Memory B cell (primary cell): Measurements from ENCODE around the gene SMTNL2.
A peak's percentile ranks its signal among the peaks of the same experiment; 100 is the strongest.
"Not testable (repeated sequence)": the region's sequence is repeated elsewhere in the genome, so short reads cannot be mapped to it uniquely, and the experiment has no call there.

Source experiments
- ATAC-seq: fragments of 150-1000 bp; cut with Tn5 transposase; 2 replicates; pipeline ENCODE4 v1.10.0; 2021; ENCODE audit warnings: low read depth, mild to moderate bottlenecking, moderate library complexity
- DNase-seq, 2 donors: peaks; one replicate each; pipeline ENCODE4 v3.0.0; 2022; ENCODE audit warnings: low spot score in 2 of 2
- H3K27ac Mint-ChIP-seq: one replicate; pipeline ENCODE4 v1.8.0; 2022; ENCODE audit warnings: mild to moderate bottlenecking, moderate library complexity, mixed read lengths
- H3K27me3 Mint-ChIP-seq: one replicate; pipeline ENCODE4 v1.8.0; 2022; ENCODE audit warnings: mixed read lengths
- H3K36me3 Mint-ChIP-seq: one replicate; pipeline ENCODE4 v1.8.0; 2022; ENCODE audit warnings: mild to moderate bottlenecking, mixed read lengths
- H3K4me1 Mint-ChIP-seq: one replicate; pipeline ENCODE4 v1.8.0; 2022; ENCODE audit warnings: mixed read lengths
- H3K4me3 Mint-ChIP-seq: one replicate; pipeline ENCODE4 v1.8.0; 2022; ENCODE audit warnings: mild to moderate bottlenecking, moderate library complexity, mixed read lengths
- H3K9me3 Mint-ChIP-seq: one replicate; pipeline ENCODE4 v1.8.0; 2022; ENCODE audit warnings: mixed read lengths

The SMTNL2 gene

DNA sequence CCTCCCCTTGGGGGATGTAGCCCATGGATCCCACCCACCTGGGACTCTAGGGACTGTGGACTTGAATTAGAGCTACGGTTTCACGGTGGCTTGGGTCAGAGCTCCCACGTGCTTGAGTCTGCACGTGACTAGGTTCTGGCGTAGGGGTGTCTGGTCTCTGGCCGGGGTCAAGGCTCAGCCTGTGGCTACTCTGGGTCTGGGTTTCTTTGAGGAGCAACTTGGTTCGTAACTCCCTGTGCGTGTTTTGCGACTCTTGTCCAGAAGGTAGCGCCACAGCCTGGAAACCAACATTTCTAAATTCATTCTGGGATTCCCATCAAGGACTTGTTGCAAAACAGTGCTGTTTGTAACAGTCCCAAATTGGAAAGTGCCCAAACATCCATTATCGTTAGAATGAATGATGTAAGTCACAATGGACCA, 23.5 kb upstream of the SMTNL2 start:
- no peaks in the 10 kb centered on the region for H3K36me3 Mint-ChIP-seq
- H3K4me1 Mint-ChIP-seq: peaks cover 22% of the 10 kb centered on the region
- H3K4me3 Mint-ChIP-seq: no peak overlapping the region
- H3K27me3 Mint-ChIP-seq: peaks cover 2% of the 10 kb centered on the region
- H3K27ac Mint-ChIP-seq: no peak overlapping the region
- ATAC-seq (no peak), DNase-seq (no peak)
- H3K9me3 Mint-ChIP-seq: no peaks in the 10 kb centered on the region

DNA sequence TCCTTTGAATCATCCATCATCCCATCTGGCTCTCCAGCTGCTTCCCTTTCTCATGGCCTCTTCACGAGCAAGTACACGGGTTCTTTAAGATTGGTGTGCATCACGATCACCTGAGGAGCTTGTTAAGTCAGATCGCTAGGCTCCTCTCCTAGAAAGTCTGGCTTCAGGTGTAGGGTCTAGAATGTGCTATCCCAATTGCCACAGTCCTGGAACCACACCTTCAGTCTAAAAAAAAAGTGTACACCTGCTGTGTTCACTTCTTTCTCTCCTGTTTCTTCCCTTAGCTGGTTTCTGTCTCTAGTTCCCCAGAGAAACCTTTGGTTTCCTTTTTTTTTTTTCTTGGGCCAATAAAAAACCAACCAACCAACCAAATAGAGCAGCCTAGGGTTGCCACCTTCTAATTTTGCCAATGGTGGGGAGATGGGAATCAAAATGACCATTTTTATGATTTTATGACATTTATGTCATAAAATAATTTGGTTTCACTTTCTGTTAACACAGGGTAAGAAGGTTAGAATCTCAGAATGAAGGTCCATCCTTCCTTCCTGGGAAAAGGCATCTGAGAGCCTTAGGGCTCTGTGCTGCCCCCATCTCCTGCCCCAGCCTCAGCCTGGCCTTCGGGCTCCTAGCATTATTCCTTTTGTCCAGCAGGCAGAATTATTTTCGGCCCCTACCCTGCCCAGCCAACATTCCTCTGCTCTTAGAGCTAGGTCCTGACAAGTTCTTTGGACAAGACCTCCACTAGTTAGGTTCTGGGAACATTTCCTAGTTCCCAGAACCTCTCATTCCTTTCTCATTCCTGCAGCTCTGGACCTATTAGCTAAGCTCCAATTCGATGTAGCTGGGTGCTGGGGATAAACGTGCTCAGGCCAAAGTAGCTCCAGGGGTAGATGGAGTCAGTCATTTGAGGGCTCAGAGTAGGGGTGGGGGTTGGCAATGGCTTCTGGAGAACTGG, 22.0 kb upstream of the SMTNL2 start:
- Mint-ChIP-seq H3K36me3 (no peaks in the 10 kb centered on the region), H3K4me3 (peak overlapping the region; percentile 57), H3K27me3 (peaks cover 2% of the 10 kb centered on the region), H3K4me1 (peaks cover 19% of the 10 kb centered on the region), H3K9me3 (no peaks in the 10 kb centered on the region), H3K27ac (peak overlapping the region; percentile 58)
- ATAC-seq (peak; percentile 43), DNase-seq (no peak)

DNA sequence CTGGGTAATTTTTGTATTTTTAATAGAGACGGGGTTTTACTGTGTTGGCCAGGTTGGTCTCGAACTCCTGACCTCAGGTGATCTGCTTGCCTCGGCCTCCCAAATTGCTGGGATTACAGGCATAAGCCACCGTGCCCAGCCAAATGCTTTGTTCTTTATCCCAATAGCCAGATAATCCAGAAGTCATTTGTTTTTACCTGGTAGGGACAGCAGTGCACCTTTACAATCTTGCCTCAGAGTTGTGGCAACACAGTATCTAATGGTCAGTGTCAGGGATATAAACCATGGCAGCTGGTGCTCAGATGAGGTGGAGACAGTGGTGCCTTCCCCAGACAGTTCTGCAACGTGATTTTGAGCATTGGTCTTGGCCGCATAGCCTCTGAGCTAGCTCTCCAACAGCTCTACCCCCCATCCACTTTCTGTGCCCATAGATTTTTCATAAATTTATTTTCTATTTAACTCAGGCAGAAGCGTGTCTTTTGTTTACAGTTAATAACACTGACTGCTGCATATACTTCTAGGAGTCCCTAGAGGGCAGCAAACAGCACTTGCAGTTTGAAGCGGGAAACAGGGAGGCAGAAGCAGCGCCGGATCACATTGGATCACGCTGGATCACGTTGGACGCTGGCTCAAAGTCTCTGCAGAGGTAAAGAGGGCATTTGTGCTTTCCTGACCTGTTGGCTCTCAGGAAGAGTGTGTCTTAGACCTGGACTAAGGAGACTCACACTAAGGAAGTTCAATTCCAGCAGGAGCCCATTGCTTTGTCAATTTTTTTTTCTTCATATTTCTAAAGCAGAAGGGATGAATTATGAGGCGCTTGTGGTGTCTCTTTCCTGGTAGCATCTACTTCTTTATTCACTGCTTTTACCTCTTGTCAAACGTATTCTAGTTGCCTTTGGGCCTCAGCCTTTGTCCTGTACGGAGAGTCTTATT, 18.9 kb upstream of the SMTNL2 start:
- ATAC-seq: peak; percentile 60
- Mint-ChIP-seq H3K4me3 (peak overlapping the region; percentile 46), H3K9me3 (no peaks in the 10 kb centered on the region), H3K27me3 (no peaks in the 10 kb centered on the region), H3K27ac (no peak overlapping the region), H3K36me3 (no peaks in the 10 kb centered on the region), H3K4me1 (peaks cover 21% of the 10 kb centered on the region)
- peak in 1 of 2 donors; percentile 31 for DNase-seq

DNA sequence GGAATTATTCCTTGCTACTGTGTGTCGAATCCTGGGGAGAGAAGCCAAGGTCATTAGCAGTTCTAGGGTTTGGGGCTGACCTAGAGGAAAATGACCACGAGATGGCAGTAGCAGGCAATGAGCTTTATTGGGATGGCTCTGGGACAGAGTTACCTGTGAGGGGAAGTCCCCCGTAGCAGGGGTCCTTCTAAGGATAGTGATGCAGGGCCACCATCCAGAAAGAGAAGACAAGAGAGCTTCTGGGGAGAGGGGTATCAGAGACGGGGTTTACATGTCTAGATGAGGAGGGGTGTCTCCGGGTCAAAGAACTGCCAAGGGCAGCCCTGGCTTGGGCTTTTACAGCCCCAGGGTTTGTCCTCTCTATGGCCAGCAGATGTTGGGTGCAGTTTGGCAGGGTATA, 17.5 kb upstream of the SMTNL2 start:
- DNase-seq: peak; percentile 38 to 50
- peak; percentile 68 for ATAC-seq
- Mint-ChIP-seq H3K4me1 (peaks cover 16% of the 10 kb centered on the region), H3K27ac (no peak overlapping the region), H3K36me3 (no peaks in the 10 kb centered on the region), H3K4me3 (no peak overlapping the region), H3K9me3 (no peaks in the 10 kb centered on the region), H3K27me3 (no peaks in the 10 kb centered on the region)

DNA sequence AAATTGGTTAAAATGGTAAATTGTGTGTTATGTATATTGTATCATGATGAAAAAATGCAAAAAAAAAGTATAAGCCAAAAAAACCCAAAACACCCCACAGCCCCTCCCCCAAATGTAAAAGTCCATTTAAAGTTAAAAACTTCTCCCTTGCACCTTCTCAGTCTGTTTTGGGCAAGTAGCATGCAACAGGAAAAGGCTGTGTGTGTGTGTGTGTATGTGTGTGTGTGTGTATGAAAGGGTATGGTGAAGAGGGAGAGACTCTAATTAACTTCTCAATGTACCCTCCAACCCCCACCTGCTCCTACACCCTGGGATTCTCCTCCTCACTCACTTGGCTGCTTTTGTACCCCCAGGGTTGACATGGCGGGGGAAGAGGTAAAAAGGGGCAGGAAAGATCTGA, 14.7 kb upstream of the SMTNL2 start:
- Mint-ChIP-seq H3K4me1 (peaks cover 11% of the 10 kb centered on the region), H3K36me3 (no peaks in the 10 kb centered on the region), H3K27ac (no peak overlapping the region), H3K27me3 (peaks cover 1% of the 10 kb centered on the region), H3K9me3 (no peaks in the 10 kb centered on the region), H3K4me3 (no peak overlapping the region)
- ATAC-seq (no peak), DNase-seq (no peak)

DNA sequence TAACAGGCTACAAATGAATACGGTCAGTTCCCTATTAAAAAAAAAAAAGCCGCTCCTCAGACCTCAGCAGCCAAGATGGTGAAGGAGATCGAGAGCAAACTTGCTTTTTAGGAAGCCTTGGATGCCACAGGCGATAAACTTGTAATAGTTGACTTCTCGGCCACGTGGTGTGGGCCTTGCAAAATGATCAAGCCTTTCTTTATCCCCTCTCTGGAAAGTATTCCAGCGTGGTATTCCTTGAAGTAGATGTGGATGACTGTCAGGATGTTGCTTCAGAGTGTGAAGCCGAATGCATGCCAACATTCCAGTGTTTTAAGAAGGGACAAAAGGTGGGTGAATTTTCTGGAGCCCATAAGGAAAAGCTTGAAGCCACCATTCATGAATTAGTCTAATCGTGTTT, 12.2 kb upstream of the SMTNL2 start:
- Mint-ChIP-seq H3K9me3 (no peaks in the 10 kb centered on the region), H3K36me3 (no peaks in the 10 kb centered on the region), H3K27ac (no peak overlapping the region), H3K4me3 (no peak overlapping the region), H3K4me1 (peaks cover 9% of the 10 kb centered on the region), H3K27me3 (peaks cover 6% of the 10 kb centered on the region)
- ATAC-seq (no peak), DNase-seq (no peak)

DNA sequence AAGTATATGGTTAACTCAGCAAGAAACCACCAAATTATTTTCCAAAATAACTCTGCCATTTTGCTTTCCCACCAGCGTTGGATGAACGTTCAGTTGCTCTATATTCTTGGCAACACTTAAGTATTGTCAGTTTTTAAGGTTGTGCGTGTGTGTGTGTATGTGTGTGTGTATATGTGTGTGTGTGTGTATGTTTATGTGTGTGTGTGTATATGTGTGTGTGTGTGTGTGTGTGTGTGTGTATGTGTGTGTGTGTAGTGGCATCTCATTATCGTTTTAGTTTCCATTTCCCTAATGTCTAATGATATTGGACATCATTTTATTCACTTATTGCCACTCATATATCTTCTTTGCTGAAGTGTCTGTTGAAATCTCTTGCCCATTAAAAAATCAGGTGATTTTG, 11.2 kb upstream of the SMTNL2 start:
- Mint-ChIP-seq H3K27me3 (peaks cover 7% of the 10 kb centered on the region), H3K27ac (no peak overlapping the region), H3K9me3 (no peaks in the 10 kb centered on the region), H3K4me1 (peaks cover 9% of the 10 kb centered on the region), H3K36me3 (no peaks in the 10 kb centered on the region), H3K4me3 (no peak overlapping the region)
- ATAC-seq (no peak), DNase-seq (no peak)

DNA sequence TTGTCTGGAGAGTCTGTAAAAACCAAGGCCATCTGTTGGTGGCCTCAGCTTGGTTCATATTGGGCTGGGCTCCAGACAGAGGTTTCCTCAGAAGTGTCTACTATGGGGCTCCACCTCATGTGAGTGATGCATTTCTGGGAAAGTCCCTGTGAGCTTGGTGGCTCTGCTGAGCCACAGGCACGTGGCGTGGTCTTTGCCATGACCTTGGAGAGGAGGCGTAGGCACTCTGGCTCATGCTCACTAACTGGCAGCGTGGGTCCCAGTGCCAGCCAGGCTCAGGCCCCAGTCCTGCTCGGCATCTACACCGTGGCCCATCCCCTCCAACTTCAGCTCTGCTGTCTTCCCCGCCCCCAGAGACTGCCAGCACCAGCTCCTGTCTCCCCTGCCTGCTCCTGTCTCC, 10.7 kb upstream of the SMTNL2 start:
- H3K4me3 Mint-ChIP-seq: no peak overlapping the region
- no peak for DNase-seq
- H3K9me3 Mint-ChIP-seq: no peaks in the 10 kb centered on the region
- no peaks in the 10 kb centered on the region for H3K36me3 Mint-ChIP-seq
- peaks cover 9% of the 10 kb centered on the region for H3K4me1 Mint-ChIP-seq
- peak; percentile 97 for ATAC-seq
- no peak overlapping the region for H3K27ac Mint-ChIP-seq
- H3K27me3 Mint-ChIP-seq: peaks cover 8% of the 10 kb centered on the region

DNA sequence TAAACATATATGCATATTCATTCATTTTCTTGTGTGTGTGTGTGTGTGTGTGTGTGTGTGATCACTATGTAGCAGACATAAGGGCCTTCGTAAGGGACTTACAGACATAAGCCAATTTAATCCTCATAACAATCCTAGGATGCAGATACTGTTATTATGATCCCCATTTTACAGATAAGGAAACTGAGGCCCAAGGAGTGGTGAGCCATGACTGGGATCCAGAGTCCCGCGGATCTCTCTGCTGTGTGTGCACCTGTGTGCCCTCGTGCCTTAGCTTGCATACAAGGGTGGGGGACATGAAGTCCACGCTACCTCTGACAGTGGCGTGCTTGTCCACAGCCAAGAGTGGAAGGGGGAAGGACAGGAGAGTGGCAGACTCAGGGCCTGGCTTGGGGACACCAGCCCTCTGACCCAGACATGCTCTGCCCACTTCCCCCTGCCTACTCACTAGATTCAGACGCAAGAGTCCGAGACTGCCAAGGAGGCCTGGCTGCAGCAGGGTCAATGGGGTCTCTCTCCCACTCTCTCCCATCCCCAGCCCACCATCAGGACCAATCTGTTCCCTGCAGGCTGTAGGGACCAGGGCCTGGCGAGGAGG, 9.8 kb upstream of the SMTNL2 start:
- peaks cover 9% of the 10 kb centered on the region for H3K4me1 Mint-ChIP-seq
- no peaks in the 10 kb centered on the region for H3K9me3 Mint-ChIP-seq
- no peak for DNase-seq
- H3K27me3 Mint-ChIP-seq: peaks cover 9% of the 10 kb centered on the region
- H3K27ac Mint-ChIP-seq: no peak overlapping the region
- no peak overlapping the region for H3K4me3 Mint-ChIP-seq
- no peaks in the 10 kb centered on the region for H3K36me3 Mint-ChIP-seq
- no peak for ATAC-seq

DNA sequence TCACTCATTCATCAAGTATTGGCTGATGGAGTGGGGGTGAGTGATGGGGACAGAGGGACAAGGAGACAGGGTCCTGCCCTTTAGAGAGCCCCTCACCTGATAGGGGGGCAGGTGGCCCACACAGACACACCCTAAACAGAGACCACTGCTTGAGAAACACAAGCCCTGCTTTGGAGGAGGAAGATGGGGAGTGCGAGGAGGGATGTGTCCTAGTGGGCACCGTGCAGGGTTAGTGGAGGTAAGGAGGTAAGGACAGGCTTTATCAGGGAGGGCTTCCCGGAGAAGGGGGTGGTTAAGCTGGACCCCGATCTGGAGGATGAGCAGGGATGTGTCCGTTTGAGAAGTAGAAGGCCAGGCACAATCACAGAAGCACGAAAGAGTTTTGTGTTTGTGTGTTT, 8.2 kb upstream of the SMTNL2 start:
- no peak overlapping the region for H3K4me3 Mint-ChIP-seq

DNA sequence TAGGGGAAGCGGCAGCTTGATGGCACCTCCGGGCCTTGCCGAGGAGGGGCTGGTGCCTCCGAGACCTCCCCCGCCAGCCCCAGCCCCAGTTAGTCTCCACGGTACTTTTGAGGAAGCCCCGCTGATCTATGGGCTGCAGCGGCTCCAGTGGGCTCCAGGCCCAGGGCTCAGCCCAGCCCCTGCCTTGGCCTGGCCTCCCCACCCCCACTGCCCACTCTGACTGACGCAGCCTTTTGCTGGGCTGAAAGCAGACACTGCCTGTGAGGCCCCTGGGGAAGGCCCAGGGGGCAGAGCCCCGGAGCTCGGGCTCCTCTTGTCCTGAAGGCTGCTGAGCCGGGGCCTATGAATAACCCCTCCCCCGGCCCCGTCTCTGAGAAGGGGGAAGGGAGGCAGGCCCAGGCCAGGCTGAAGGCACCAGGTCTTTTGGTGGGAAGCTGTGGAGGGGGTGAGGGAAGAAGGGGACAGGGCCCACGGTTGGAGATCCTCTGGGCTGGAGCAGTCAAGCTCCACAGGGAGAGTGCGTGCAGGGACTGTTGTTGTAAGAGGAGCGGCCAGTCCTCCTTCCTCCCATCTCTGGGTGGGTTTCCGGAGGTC, 7.5 kb upstream of the SMTNL2 start:
- no peak for ATAC-seq
- Mint-ChIP-seq H3K27ac (no peak overlapping the region), H3K27me3 (peaks cover 18% of the 10 kb centered on the region), H3K4me1 (peaks cover 7% of the 10 kb centered on the region), H3K4me3 (no peak overlapping the region), H3K36me3 (no peaks in the 10 kb centered on the region), H3K9me3 (no peaks in the 10 kb centered on the region)
- DNase-seq: no peak

More for the DNA sequence above, 8.2 kb upstream of the SMTNL2 start:
- H3K27me3 Mint-ChIP-seq: peaks cover 13% of the 10 kb centered on the region
- H3K9me3 Mint-ChIP-seq: no peaks in the 10 kb centered on the region
- no peak overlapping the region for H3K27ac Mint-ChIP-seq
- DNase-seq (no peak), ATAC-seq (no peak)
- H3K36me3 Mint-ChIP-seq: no peaks in the 10 kb centered on the region
- peaks cover 7% of the 10 kb centered on the region for H3K4me1 Mint-ChIP-seq

DNA sequence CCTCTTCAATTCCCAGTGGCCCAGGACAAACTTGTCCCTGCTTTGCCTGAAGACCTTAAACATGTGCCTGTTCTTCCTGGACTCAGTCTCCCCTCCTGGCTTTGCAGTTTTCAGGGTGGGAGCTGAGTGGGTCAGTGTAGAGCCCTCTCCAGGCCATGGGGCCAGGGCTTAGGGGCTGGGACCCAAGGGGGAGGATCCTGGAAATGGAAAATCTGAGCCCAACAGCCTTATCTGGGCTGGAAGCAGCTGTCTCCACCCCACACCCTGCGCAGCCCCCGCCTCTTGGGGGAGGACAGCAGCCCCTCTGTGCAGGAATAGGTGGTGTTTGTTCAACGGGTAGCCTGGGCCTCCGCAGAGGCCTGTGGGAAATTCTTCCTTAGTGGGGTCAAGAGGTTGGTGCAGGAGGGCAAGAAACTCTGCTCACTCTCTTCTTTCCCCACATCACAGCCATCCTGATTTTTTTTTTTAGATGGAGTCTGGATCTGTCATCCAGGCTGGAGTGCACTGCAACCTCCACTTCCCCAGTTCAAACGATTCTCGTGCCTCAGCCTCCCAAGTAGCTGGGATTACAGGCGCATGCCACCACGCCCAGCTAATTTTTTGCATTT, 6.8 kb upstream of the SMTNL2 start:
- no peaks in the 10 kb centered on the region for H3K9me3 Mint-ChIP-seq
- DNase-seq (no peak), ATAC-seq (no peak)
- H3K27ac Mint-ChIP-seq: no peak overlapping the region
- H3K27me3 Mint-ChIP-seq: peaks cover 21% of the 10 kb centered on the region
- H3K4me3 Mint-ChIP-seq: no peak overlapping the region
- no peaks in the 10 kb centered on the region for H3K36me3 Mint-ChIP-seq
- peaks cover 7% of the 10 kb centered on the region for H3K4me1 Mint-ChIP-seq

DNA sequence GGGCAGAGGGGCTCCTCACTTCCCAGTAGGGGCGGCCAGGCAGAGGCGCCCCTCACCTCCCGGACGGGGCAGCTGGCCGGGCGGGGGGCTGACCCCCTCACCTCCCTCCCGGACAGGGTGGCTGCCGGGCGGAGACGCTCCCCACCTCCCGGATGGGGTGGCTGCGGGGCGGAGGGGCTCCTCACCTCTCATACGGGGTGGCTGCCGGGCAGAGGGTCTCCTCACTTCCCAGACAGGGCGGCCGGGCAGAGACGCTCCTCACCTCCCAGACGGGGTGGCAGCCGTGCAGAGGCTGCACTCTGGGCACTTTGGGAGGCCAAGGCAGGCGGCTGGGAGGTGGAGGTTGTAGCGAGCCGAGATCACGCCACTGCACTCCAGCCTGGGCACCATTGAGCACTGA, 6.0 kb upstream of the SMTNL2 start:
- ATAC-seq, H3K4me3 Mint-ChIP-seq, H3K27ac Mint-ChIP-seq, H3K9me3 Mint-ChIP-seq, H3K4me1 Mint-ChIP-seq, H3K36me3 Mint-ChIP-seq, DNase-seq: not testable (repeated sequence)
- H3K27me3 Mint-ChIP-seq: peaks cover 24% of the 10 kb centered on the region
